Mucosa of descending colon (tissue), 3 donors: ENCODE results near the gene ZNF74. TPM values are rescaled to one million over a fixed set of nuclear protein-coding genes. Genes with fewer than 3 reads are reported as not detected.
A peak's percentile ranks its signal among the peaks of the same experiment; 100 is the strongest.

Source experiments
- ATAC-seq: fragments of 200-7000 bp; cut with Tn5 transposase; one replicate; pipeline ENCODE4 v1.9.1; 2020; ENCODE audit warnings: mild to moderate bottlenecking, moderate library complexity
- DNase-seq, 3 donors: peaks; one replicate each; pipeline ENCODE4 v3.0.0-alpha.2; 2020
- H3K36me3 ChIP-seq: fragments of 200-600 bp; one replicate; pipeline ENCODE4 v1.8.0; 2021; ENCODE audit warnings: low read depth, mild to moderate bottlenecking
- H3K4me1 ChIP-seq: fragments of 200-600 bp; one replicate; pipeline ENCODE4 v1.8.0; 2021; ENCODE audit warnings: low read depth, mild to moderate bottlenecking
- H3K4me3 ChIP-seq: fragments of 200-600 bp; one replicate; pipeline ENCODE4 v1.8.0; 2021; ENCODE audit warnings: mild to moderate bottlenecking
- H3K9me3 ChIP-seq: fragments of 200-600 bp; one replicate; pipeline ENCODE4 v1.8.0; 2021; ENCODE audit warnings: mild to moderate bottlenecking
- CTCF ChIP-seq: fragments of 200-600 bp; IDR thresholded peaks from one replicate; pipeline ENCODE4 v1.8.0; 2022; ENCODE audit warnings: antibody characterized with exemption, mild to moderate bottlenecking
- intact Hi-C, 2 donors: fragments of 100-400 bp; cut with DNase I in 1 of 2; cut with micrococcal nuclease in 1 of 2; formaldehyde crosslinking; loops; one replicate each; pipeline versions ENCODE4 v1.11.0 to v1.11.1; 2022; cut with DNase I, micrococcal nuclease
- total RNA-seq, 3 donors: library from RNA; stranded (reverse); fragmentation: NEBNext Ultra II Directional in 2 of 3; extraction: Animal tissue kit (Norgen Biotek cat#: 25700) in 2 of 3; gene quantifications; one replicate each; pipeline versions ENCODE4 v1.2.1 to v1.2.4, GENCODE V29; 2021 to 2023
- donor health status: DM: no; HTN: no; CAD: no; lungs with moderate emphysema.
- donor health status: DM: no; HTN: no; CAD: no.
- donor health status: DM: no; HTN: yes; CAD: no.

Gene ZNF74
- total RNA-seq, 3 donors from 2014 or later = 4.2 to 14.4 (median 4.8) TPM

GRCh38 chr22:20431511-20432192 lies 37.7 kb downstream of the ZNF74 start:
- intact Hi-C loops = no loop called here
- Histone ChIP-seq H3K9me3 (no peaks in the 10 kb centered on the region), H3K4me1 (peaks cover 31% of the 10 kb centered on the region), H3K4me3 (no peak overlapping the region), H3K36me3 (no peaks in the 10 kb centered on the region)
- DNase-seq (peak in 1 of 3 donors; percentile 55), ATAC-seq (no peak)
- TF ChIP-seq CTCF = no peak

- ATAC-seq = no peak
- H3K4me3 ChIP-seq = no peak overlapping the region
- H3K36me3 ChIP-seq = no peaks in the 10 kb centered on the region
- intact Hi-C loops = no loop called here
- H3K9me3 ChIP-seq = no peaks in the 10 kb centered on the region
- no peak for TF ChIP-seq CTCF
- peaks cover 36% of the 10 kb centered on the region for H3K4me1 ChIP-seq
- DNase-seq = no peak
Observed at GRCh38 chr22:20432244-20432686, 38.3 kb downstream of the ZNF74 start.

- intact Hi-C loops = no loop called here
- TF ChIP-seq CTCF = no peak
Observed at GRCh38 chr22:20433191-20433590, 39.2 kb downstream of the ZNF74 start.

GRCh38 chr22:20433686-20434241 lies 39.8 kb downstream of the ZNF74 start:
- intact Hi-C loops = no loop called here
- H3K4me1 ChIP-seq = peaks cover 37% of the 10 kb centered on the region
- no peak for TF ChIP-seq CTCF

More at GRCh38 chr22:20433191-20433590, 39.2 kb downstream of the ZNF74 start:
- DNase-seq = peak in 1 of 3 donors; percentile 16
- peaks cover 37% of the 10 kb centered on the region for H3K4me1 ChIP-seq
- no peaks in the 10 kb centered on the region for H3K9me3 ChIP-seq
- no peak overlapping the region for H3K4me3 ChIP-seq
- H3K36me3 ChIP-seq = no peaks in the 10 kb centered on the region
- no peak for ATAC-seq

GRCh38 chr22:20434264-20434751 lies 40.4 kb downstream of the ZNF74 start:
- H3K36me3 ChIP-seq = no peaks in the 10 kb centered on the region
- peaks cover 35% of the 10 kb centered on the region for H3K4me1 ChIP-seq
- intact Hi-C loops = no loop called here
- no peak overlapping the region for H3K4me3 ChIP-seq
- no peak for TF ChIP-seq CTCF
- no peak for ATAC-seq
- DNase-seq = peak in 1 of 3 donors; percentile 27
- no peaks in the 10 kb centered on the region for H3K9me3 ChIP-seq

More at GRCh38 chr22:20433686-20434241, 39.8 kb downstream of the ZNF74 start:
- no peak for ATAC-seq
- Histone ChIP-seq H3K9me3 (no peaks in the 10 kb centered on the region), H3K36me3 (no peaks in the 10 kb centered on the region), H3K4me3 (no peak overlapping the region)
- DNase-seq = peak in 1 of 3 donors; percentile 8
